Right lobe of liver (tissue), 6 donors: ENCODE measurements around the gene FYB1. TPM values are rescaled to one million over a fixed set of nuclear protein-coding genes. Genes with fewer than 3 reads are reported as not detected.
"Not testable (repeated sequence)": the region's sequence is repeated elsewhere in the genome, so short reads cannot be mapped to it uniquely, and the experiment has no call there.

Experiments
- ATAC-seq, 4 donors: fragments of 200-7000 bp; cut with Tn5 transposase; one replicate each; pipeline ENCODE4 v1.9.1; 2020; ENCODE audit warnings: mild to moderate bottlenecking in 4 of 4, moderate library complexity in 4 of 4
- DNase-seq, 3 donors: peaks; one replicate each; pipeline ENCODE4 v3.0.0-alpha.2; 2020
- H3K27ac ChIP-seq, 3 donors: fragments of 200-600 bp; one replicate each; pipeline ENCODE4 v1.8.0; 2022
- H3K27me3 ChIP-seq, 2 donors: fragments of 200-600 bp; one replicate each; pipeline ENCODE4 v1.8.0; 2022
- H3K36me3 ChIP-seq, 4 donors: fragments of 200-600 bp; sonication (generic) in 1 of 4; one replicate each; pipeline versions ENCODE4 v1.5.1 to v1.8.0; 2017 to 2022; ENCODE audit warnings: control low read depth in 1 of 4
- H3K4me1 ChIP-seq, 4 donors: fragments of 200-600 bp; sonication (generic) in 1 of 4; one replicate each; pipeline versions ENCODE4 v1.5.1 to v1.8.0; 2017 to 2022; ENCODE audit warnings: control low read depth in 1 of 4
- H3K4me3 ChIP-seq, 3 donors: fragments of 200-600 bp; one replicate each; pipeline ENCODE4 v1.8.0; 2022
- H3K9me3 ChIP-seq, 4 donors: fragments of 200-600 bp; sonication (generic) in 1 of 4; one replicate each; pipeline versions ENCODE4 v1.5.1 to v1.8.0; 2017 to 2022; ENCODE audit warnings: control low read depth in 1 of 4
- POLR2A ChIP-seq: fragments of 450-650 bp; IDR thresholded peaks from one replicate; pipeline ENCODE4 v1.6.1; 2017; ENCODE audit warnings: antibody characterized with exemption, mild to moderate bottlenecking
- WGBS: methylation state at CpG from one replicate; pipeline ENCODE4 v1.1.6; 2018; ENCODE audit warnings: low coverage, low lambda C conversion rate; ENCODE audit not compliant: insufficient coverage; ENCODE audit errors: missing lambda C conversion rate; 5-methylcytosine and 5-hydroxymethylcytosine counted together
- intact Hi-C, 2 donors: fragments of 100-400 bp; cut with DNase I; formaldehyde crosslinking; loops; one replicate each; pipeline versions ENCODE4 v1.11.2 to v1.14.1; 2022
- total RNA-seq, 6 experiments: library from RNA; depleted of rRNA in 2 of 6; stranded (reverse); fragments of >200 nt in 2 of 6; fragmentation: NEBNext Ultra II Directional in 3 of 6; extraction: Animal tissue kit (Norgen Biotek cat#: 25700) in 3 of 6; gene quantifications; one replicate each; pipeline versions ENCODE4 v1.1.0 to v1.2.4, GENCODE V29; 2016 to 2023
- TF ChIP-seq, protein P1 (sequence below), 4 donors: fragments of 200-600 bp in 3 of 4; fragments of 450-650 bp in 1 of 4; IDR thresholded peaks; one replicate each; pipeline versions ENCODE4 v1.5.1 to v1.8.0; 2016 to 2022; ENCODE audit warnings: antibody characterized with exemption in 4 of 4, mild to moderate bottlenecking in 2 of 4
- donor health status: DM: no; HTN: yes; CAD: no.
- donor health status: DM: no; HTN: no; CAD: no.
- donor health status: DM: no; HTN: no; CAD: no.
- donor health status: DM: no; HTN: yes; CAD: no.
- donor health status: DM: no; HTN: yes; CAD: no.

Gene FYB1
- total RNA-seq, 6 experiments from 2014 or later = 3.7 to 15.3 (median 9.1) TPM

DNA sequence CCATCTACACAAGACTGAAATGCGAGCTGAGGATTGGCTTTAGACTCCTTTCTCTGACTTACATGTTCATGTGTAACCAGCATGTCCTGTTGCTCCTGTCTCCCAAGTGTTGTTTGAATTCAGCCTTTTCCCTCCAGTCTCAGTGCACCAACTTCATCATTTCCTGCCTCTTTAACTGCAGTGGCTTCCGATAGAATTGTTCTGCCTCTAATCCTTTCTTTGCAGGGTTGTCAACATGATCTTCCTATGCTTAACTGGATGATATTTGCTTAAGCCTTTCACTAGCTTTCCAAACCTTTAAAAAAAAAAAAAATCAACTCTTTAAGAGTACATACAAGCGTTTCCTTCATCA, 6.7 kb upstream of the FYB1 start:
- no peak overlapping the region for H3K4me3 ChIP-seq
- no peaks in the 10 kb centered on the region for H3K36me3 ChIP-seq
- no peaks in the 10 kb centered on the region for H3K4me1 ChIP-seq
- H3K27me3 ChIP-seq = no peaks in the 10 kb centered on the region
- DNase-seq = no peak
- no peak for ATAC-seq
- H3K9me3 ChIP-seq = no peaks in the 10 kb centered on the region
- no peak for TF ChIP-seq POLR2A
- TF ChIP-seq, protein P1, sequence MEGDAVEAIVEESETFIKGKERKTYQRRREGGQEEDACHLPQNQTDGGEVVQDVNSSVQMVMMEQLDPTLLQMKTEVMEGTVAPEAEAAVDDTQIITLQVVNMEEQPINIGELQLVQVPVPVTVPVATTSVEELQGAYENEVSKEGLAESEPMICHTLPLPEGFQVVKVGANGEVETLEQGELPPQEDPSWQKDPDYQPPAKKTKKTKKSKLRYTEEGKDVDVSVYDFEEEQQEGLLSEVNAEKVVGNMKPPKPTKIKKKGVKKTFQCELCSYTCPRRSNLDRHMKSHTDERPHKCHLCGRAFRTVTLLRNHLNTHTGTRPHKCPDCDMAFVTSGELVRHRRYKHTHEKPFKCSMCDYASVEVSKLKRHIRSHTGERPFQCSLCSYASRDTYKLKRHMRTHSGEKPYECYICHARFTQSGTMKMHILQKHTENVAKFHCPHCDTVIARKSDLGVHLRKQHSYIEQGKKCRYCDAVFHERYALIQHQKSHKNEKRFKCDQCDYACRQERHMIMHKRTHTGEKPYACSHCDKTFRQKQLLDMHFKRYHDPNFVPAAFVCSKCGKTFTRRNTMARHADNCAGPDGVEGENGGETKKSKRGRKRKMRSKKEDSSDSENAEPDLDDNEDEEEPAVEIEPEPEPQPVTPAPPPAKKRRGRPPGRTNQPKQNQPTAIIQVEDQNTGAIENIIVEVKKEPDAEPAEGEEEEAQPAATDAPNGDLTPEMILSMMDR (IDR thresholded peaks at IDR 0.05) = no peak
- 90% methylated on average over 3 of the region's 3 CpGs for WGBS
- intact Hi-C loops = no loop called here
- no peak overlapping the region for H3K27ac ChIP-seq

DNA sequence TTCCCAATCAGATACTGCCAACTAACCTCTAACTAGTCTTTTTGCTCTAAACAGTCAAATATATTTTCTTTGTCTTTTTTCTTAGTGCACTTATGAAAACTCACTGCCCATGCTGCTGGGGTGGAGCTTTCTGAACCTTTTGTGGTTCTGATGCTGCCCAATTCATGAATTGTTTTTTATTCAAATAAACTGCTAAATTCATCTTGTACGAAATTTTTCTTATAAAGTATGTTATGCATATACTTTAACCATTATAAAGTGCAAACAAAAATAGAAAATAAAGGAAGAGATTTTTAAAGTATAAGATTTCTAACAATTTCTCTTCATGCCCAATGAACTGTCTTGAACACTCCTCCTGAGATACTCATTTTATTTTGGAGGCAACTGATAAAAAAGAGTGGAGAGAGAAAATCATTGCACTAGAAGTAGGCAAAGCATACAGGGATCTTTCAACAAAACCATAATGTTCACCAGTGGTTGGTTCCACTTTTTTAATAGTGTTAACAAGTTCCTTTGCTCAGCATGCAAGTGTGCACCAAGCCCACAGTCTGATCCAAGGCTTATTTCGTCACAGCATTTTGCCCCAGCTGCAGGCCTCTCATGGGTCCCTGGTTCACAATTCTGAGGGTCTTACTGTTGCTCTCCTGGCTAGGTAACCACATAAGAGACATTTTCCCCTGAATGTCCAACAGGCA, 6.2 kb upstream of the FYB1 start:
- no peak for DNase-seq
- H3K9me3 ChIP-seq = no peaks in the 10 kb centered on the region
- no peaks in the 10 kb centered on the region for H3K4me1 ChIP-seq
- TF ChIP-seq, protein P1 (IDR thresholded peaks at IDR 0.05) = no peak
- no peak for TF ChIP-seq POLR2A
- no peak overlapping the region for H3K27ac ChIP-seq
- no peaks in the 10 kb centered on the region for H3K27me3 ChIP-seq
- 50% methylated on average over 1 of the region's 2 CpGs for WGBS
- intact Hi-C loops = no loop called here
- peak in 1 of 4 donors; percentile 29 for ATAC-seq
- H3K36me3 ChIP-seq = no peaks in the 10 kb centered on the region
- H3K4me3 ChIP-seq = no peak overlapping the region

DNA sequence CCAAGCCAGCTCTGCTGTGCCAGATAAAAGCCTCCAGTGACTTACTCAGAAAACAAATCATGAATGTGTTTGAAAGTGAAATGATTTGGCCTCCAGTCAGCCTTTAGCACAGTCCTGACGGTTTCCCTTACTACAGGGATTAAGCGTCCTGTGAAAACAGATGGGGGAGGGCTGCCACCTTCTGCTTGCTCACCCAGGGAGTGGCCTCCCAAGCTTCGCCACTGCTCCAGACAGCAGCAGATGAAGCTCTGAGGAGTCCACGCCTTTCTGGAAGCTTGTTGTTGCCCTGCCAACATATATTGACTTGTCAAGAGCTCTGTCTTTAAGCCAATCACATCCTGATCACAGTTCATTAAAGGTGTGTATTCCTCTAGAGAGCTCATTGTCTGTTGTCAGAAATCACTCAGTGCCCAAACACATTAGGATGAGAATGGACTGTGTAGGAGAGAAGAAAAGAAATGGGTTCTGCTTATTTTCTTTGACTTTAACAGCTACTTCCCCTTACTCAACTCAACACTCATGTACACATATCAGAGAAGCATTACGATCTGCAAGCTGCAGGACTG, 4.9 kb upstream of the FYB1 start:
- TF ChIP-seq, protein P1 (IDR thresholded peaks at IDR 0.05) = no peak
- TF ChIP-seq POLR2A = no peak
- no peaks in the 10 kb centered on the region for H3K9me3 ChIP-seq
- no peaks in the 10 kb centered on the region for H3K27me3 ChIP-seq
- H3K27ac ChIP-seq = no peak overlapping the region
- WGBS = 71% methylated on average over 5 of the region's 5 CpGs
- intact Hi-C loops = no loop called here
- ATAC-seq (peak in 3 of 4 donors; percentile 45 to 59 (median 52)), DNase-seq (peak in 1 of 3 donors; percentile 56)
- no peaks in the 10 kb centered on the region for H3K4me1 ChIP-seq
- H3K4me3 ChIP-seq = no peak overlapping the region
- no peaks in the 10 kb centered on the region for H3K36me3 ChIP-seq

DNA sequence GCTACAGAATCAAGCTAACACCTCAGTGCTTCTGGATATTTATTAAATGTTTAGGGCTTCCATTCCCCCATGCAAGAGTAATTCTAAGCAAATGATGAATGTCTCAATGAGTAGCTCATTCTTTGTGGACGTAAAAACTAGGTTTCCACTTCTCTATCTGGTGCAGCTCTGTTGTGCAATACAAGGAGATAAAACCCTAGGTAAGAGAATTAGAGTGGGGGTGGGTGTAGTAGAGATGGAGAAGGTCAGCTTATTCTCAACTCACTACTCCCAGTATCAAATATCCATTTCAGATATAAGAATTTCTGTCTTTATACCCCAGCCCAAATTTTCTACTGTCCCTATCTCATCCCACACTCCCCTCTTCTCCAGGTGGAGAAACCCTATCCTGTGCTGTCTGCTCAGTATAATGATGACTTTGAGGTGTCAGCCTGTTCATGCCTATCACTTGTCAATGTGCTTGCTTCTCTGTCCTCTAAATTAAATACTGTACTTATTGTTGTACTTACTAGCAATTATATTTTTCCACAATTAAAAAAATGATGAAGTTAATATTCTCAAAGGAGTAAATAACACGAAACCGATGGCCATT, 4.3 kb upstream of the FYB1 start:
- H3K4me3 ChIP-seq = no peak overlapping the region
- no peak overlapping the region for H3K27ac ChIP-seq
- DNase-seq (no peak), ATAC-seq (no peak)
- no peaks in the 10 kb centered on the region for H3K9me3 ChIP-seq
- no peaks in the 10 kb centered on the region for H3K36me3 ChIP-seq
- H3K27me3 ChIP-seq = no peaks in the 10 kb centered on the region
- 69% methylated on average over 3 of the region's 3 CpGs for WGBS
- TF ChIP-seq POLR2A = no peak
- TF ChIP-seq, protein P1 (IDR thresholded peaks at IDR 0.05) = no peak
- intact Hi-C loops = no loop called here
- no peaks in the 10 kb centered on the region for H3K4me1 ChIP-seq

DNA sequence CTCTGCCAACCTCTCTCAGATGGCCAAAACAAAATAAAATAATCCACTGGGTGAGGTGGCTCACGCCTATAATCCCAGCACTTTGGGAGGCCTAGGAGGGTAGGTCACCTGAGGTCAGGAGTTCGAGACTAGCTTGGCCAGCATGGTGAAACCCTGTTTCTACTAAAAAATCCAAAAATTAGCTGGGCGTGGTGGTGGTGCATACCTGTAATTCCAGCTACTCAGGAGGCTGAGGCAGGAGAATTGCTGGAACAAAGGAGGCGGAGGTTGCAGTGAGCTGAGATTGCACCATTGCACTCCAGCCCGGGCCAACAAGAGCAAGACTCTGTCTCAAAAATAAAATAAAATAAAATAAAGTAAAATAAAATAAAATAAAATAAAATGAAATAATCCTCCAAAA, 2.3 kb upstream of the FYB1 start:
- H3K9me3 ChIP-seq, ATAC-seq, H3K4me1 ChIP-seq, intact Hi-C loops, H3K27ac ChIP-seq, H3K36me3 ChIP-seq, DNase-seq, H3K4me3 ChIP-seq, H3K27me3 ChIP-seq: not testable (repeated sequence)
- WGBS = 94% methylated on average over 5 of the region's 5 CpGs
